DLD1 (cell line): Measurements from ENCODE around the gene PPP1R14B.

ENCODE experiments used
- in situ Hi-C: cut with HindIII; loops from 2 replicates; pipeline ENCODE4 v1.10.0; 2017; ENCODE audit warnings: low sequenced_read_pairs

Gene PPP1R14B

DNA sequence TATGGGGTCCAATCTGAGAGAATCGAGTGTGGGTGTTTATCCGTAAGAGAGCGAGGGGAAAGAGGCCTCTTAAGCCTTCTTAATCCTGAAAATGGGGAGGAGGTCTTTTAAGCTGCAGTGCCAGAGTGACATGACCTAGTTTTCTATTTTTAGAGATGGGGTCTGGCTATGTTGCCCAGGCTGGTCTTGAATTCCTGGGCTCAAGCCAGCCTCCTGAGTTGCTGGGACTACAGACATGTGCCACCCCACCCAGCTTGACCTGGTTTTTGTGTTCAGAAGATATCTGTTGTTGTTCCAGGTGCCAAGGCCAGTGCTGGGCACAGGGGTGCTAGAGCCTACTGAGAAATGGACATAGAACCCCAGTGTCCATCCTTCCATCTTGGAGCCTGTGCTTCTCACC lies 36.3 kb upstream of the PPP1R14B start:
- in situ Hi-C loops = no loop called here

DNA sequence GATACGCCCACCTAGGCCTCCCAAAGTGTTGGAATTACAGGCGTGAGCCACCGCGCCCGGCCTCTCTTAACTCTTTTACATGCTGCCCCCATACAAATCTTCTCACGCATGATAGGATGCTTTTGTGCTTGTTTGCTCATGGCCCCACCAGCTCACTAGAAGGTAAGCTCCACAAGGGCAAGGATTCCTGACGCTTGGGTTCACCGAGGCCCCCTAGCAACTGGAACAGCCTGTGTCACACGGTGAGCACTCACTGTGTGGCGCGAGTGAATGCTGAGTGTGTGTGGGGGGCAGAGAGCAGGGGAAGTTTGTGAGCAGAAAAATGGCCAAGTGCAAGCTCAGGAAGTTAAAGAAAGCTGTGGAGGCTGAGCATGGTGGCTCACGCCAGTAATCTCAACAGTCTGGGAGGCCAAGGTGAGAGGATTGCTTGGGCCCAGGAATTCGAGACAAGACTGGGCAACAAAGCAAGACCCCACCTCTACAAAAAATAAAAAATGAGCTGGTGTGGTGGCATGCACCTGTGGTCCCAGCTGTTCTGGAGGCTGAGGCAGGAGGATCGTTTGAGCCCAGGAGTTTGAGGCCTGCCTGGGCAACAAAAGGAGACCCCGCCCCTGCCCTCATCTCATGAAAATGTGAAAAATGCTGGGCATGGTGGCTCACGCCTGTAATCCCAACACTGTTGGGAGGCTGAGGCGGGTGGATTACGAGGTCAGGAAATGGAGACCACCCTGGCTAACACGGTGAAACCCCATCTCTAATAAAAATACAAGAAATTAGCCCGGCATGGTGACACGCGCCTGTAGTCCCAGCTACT lies 35.4 kb upstream of the PPP1R14B start:
- in situ Hi-C loops = no loop called here

DNA sequence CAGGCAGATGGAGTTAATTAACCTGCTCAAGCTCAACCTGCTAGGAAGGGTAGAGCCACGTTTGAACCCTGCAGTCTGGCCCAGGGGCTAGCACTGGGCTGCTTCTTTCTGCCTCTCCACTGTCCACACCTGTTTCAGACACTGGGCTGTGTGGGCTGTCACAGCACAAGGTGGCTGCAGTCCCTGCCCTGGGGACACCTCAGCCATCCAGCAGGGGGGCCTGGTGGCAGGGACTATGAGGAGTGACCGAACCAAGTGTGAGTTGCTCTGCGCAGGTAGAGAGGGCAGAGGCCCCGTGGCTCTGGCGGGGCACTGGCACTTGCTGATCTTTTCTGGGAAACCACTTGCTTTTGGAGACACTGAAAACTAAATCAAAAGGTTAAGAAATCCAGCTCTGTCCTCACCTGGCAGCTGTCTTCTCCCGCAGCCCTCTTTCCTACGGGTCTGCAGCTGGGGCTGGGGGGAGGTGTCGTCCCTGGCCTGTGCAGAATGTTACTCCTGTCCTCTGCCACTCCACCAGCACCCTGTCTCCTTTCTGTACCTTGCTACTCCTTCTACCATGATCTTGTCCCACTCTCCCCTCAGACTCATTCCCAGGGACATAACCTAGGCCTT lies 31.9 kb upstream of the PPP1R14B start:
- in situ Hi-C loops = no loop called here

DNA sequence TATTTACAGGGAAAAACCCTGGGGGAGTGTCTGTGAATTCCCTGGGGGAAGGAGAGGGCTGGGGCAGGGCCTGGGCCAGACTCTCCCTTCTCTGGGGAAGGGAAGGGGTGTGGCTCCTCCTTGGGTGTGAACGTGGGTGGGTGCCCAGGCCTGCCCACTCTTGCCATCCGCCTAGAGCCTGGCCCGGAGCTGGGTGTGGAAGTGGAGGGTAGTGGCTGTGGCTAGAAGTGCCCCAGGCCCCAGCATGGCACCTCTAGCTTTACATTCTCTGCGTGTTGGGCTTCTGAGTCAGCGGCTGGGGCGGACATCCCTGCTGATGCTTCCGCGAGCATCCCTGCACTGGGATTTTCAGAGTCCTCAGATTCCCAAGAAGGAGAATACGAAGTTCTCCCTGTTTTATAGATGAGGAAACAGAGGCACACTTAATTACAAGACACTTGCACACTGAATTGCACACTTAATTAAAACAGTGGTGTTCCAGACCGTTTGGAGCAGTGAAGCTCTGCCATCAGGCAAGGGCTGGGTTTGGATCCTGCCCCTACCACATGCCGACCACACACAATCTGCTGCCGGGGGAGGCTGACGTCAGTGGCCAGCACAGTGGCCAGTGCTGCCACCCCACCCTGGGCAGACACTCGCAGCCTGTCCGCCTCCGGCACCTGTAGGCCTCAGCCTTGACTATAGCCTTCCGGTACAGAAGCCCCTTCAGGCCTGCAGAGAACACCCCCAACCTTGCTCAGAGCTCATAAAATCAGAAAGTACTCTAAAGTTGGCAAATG lies 30.1 kb upstream of the PPP1R14B start:
- in situ Hi-C loops = no loop called here

DNA sequence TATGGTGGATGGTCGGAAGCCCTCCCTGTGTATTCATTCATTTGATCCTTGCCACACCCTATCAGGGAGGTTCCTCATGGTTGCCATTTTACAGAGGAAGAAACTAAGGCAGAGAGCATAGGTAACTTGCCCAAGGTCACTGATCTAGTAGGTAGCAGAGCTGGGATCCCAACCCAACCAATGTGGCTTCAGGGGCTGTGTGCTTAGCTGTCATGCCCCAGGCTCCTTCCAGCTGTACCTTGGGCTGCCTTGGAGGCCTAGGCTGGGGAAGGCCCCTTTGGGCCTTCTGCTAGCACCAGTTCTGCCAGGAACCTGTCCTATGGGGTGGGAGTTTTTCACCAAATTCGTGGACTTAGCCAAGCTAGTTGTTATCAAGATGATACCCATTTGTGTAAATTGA lies 29.1 kb upstream of the PPP1R14B start:
- in situ Hi-C loops = no loop called here

DNA sequence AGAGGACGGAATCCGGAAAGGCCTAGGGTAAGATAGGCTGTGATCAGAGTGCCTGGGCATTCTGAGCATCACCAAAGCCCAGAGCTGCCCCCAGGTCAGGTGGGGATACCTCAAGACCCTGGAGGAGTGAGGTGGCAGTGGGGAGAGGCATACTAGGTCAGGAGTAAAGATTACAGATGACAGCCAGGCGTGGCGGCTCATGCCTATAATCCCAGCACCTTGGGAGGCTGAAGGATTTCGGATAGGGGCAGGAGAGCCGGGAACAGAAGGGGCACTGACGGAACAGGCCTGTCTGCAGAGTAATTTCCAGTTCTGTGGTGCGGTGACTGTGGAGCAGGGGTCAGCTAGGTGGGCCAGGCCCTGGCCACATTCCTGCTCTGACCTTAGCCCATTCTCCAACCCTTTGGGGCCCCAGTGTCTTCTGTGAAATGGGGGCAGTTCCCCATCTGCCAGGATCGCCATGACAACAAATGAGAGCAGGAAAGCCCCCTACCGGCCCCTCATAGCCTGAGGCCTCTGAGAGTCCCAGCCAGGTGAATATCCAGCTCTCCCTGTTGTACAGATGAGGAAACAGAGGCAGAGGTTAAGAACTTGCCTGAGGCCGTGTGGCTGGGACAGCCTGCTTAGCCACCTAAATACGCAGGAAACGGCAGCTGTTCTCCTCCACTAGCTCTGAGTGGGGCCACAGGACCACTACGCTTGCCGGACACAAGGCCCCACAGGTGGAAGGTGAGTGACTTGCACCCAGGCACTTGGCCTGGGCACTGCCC lies 28.5 kb upstream of the PPP1R14B start:
- in situ Hi-C loops = no loop called here

DNA sequence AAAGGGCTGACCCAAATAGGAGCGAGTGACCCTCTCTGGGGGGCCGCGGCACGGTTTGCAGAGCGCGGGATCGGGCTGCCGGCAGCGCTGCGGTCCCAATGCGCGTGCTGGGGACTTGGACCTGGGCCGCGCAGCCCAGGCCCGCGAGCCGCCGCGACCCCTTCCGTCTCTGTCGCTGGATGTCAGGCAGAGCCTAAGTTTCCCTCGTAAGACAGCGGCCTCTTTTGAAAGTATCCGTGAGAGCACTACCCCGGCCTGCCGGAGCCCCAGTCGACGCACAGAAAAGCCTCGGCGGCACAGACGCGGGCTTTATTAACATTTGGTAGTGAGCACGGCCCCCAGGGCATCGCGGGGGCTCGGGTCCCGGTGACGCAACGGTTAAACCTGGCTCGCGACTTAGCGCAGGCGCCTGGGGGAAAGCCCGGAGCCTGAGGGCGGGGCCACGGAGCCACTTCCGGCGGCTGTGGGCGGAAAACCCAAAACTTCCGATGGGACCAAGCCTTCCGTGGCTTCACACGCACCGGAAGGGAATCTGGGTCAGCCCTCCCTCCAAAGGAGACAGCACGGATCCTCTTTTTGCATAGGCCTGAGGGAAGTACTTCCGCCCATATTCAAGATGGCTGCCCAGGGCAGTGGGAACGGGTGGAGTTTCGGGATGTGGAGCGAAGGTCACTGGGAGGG lies 22.9 kb upstream of the PPP1R14B start:
- in situ Hi-C loops = no loop called here

DNA sequence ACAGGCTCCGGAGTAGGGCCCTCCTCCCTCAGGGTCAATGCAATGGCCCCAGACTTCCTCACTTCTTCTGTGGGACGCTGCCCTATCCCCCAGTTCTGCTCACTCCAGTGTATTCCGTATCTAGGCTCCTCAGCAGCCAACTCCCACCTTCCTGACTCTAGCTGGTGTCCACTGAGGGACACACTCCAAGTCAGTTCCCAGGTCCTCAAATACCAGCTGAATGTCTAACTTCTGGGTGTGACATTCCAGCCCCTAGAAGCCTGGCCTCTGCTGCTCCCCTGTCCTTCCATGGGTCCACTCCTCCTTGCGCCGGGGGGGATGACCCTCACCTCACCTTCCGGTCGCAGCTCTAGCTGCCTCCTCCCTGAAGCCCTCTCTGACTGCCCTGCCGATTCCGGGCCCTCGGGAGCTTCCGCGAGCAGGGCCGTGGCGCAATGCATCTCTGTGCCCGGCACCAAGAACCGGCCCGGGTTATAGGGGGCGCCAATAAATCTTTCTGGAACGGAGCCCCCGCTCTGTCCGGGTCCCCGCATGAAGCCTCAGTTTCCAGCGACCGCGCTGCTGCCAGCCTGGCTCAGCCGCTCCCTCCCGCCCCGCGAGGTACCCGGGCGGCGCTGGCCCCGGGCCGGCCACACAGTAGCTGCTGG lies 22.3 kb upstream of the PPP1R14B start:
- in situ Hi-C loops = no loop called here

DNA sequence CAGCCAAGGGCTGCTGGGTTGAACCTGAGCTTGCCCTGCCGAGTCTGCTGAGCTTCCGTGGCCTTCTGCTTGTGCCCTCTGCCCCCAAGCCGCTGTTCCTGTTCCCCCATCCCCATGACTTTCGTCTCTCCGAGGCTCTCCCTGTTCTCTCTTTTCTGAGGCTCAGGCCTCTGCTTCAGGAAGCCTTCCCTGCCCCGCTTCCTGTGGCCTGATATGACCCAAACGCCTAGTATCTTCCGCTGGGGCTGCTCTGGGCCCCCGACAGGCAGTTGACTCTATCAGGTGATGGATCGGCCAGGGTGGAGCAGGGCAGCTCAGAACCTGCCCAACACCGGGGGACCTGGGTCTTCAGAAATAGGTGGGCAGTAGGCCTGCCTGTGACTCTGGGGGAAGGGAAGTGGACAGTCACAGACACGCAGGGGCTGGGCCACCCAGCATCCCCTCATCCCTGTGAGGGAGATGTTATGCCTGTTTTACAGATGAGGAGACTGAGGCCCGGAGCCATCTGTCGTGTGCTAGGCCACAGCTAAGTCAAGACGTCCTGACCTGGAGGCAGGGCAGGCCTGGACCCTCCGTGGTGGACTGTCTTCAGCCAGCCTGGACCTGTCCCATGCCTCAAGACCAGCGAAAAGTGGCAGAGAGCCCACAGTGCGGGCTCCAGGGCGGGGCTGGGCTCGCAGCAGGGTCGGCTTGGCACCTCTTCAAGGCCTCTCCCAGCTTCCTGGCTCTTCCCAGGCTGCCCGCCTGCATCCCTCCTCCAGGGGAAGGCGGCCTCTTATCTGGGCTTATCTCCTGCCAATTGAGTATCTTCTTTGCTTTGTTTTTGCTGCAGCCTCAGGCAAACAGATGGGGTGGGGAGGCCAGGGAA lies 21.5 kb upstream of the PPP1R14B start:
- in situ Hi-C loops = no loop called here

DNA sequence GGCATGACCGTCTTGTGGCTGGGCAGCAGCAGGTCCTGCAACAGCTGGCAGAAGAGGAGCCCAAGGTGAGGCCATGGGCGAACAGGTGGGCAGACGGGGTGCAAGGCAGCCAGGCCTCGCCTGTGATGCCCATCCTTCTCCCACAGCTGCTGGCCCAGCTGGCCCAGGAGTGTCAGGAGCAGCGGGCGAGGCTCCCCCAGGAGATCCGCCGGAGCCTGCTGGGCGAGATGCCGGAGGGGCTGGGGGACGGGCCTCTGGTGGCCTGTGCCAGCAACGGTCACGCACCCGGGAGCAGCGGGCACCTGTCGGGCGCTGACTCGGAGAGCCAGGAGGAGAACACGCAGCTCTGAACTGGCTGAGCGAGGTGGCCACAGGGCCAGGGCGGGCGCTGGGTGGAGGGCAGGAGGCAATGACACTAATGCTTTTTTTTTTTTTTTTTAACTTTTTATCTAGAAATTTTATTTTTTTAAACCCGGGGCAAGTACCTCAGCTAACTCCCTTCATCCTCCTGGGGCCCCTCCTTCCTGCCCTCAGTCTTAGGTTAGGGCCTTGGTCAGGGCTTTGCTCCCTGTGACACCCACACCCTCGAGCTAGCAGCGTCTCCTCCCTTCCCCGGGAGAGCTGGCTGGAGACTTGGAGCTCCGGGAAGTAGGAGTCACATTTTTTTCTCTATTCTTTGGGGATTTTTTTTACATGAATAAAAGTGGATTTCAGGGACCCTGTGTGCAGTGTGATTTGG lies 20.6 kb upstream of the PPP1R14B start:
- in situ Hi-C loops = no loop called here

DNA sequence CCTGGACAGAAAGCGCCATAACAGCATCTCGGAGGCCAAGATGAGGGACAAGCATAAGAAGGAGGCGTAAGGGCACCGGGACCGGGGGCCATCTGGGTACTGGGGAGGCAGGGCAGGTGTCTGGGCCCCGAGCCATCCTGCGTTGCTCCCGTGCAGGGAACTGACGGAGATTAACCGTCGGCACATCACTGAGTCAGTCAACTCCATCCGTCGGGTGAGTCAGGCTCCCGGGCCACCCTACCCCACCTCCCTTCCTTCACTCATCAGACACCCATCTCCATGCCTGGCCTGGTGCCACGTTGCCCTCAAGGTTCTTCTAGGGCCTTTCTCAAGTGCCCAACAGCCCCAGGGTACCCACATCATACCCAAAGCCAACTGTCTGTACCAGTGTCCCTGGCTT lies 19.6 kb upstream of the PPP1R14B start:
- in situ Hi-C loops = no loop called here

DNA sequence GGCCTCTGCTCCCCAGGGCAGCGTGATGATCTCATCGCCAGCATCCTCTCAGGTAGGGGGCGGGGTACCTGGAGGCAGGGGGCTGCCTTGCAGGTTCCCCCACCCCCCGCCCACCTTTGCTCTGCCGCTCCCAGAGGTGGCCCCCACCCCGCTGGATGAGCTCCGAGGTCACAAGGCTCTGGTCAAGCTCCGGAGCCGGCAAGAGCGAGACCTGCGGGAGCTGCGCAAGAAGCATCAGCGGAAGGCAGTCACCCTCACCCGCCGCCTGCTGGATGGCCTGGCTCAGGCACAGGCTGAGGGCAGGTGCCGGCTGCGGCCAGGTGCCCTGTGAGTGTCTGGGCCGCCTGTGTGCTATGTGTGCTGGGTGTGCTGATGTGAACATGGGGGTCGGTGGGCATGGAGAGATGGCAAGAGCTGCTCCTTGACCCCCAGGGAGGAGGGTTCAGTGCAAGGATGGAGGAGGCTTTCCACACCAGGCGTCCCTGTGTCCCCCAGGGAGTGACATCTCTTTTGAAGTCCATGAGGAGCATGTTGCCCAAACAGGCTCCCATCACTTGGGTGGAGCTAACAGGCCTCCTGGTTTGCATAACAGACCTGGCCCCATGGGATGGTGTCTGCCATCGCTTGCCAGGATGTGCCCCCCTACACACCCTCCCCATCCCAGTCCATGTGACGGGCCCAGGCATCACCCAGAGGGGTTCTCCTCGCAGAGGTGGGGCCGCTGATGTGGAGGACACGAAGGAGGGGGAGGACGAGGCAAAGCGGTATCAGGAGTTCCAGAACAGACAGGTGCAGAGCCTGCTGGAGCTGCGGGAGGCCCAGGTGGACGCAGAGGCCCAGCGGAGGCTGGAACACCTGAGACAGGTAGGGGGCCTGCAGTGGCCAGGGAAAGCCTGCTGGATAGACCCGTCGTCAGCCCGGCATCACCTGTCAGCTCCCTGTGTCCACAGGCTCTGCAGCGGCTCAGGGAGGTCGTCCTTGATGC lies 18.7 kb upstream of the PPP1R14B start:
- in situ Hi-C loops = no loop called here

DNA sequence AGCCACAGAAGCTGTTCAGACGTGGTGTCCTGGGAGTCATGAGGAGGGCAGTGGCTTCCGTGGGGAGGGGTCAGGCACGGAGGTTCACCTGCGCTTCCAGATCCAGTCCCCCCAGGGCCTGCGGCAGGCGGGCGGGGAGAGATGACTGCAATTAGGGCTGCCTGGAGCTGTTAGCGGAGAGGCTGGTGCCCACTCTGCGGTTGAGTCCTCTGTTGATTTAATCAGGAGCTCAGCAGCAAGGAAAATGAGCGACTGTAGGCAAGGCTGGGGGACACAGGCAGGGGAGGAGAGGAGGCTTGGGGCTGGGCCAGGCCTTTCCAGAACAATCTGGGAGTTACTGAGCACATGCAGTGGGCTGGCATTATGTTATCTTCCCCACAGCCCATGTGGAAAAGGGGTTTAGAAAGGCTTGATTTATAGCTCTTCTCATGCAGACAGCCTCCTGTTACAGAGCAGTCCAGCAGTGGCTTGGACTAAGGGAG lies 17.7 kb upstream of the PPP1R14B start:
- in situ Hi-C loops = no loop called here

DNA sequence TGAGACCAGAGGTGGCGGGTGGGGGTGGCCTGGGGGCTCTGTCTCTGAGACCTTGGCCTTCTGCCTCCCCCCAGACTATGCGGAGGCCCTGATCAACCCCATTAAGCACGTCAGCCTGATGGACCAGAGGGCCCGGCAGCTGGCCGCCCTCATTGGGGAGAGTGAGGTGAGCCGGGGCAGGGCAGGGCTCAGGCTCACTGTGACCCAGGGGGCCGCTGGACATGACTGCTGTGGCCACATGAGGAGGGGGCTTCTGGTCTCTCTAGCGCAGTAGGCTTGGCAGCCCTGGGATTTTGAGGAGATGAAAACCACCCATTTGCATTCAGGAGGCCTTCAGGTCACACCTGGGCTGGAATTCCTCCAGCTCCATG lies 17.2 kb upstream of the PPP1R14B start:
- in situ Hi-C loops = no loop called here

DNA sequence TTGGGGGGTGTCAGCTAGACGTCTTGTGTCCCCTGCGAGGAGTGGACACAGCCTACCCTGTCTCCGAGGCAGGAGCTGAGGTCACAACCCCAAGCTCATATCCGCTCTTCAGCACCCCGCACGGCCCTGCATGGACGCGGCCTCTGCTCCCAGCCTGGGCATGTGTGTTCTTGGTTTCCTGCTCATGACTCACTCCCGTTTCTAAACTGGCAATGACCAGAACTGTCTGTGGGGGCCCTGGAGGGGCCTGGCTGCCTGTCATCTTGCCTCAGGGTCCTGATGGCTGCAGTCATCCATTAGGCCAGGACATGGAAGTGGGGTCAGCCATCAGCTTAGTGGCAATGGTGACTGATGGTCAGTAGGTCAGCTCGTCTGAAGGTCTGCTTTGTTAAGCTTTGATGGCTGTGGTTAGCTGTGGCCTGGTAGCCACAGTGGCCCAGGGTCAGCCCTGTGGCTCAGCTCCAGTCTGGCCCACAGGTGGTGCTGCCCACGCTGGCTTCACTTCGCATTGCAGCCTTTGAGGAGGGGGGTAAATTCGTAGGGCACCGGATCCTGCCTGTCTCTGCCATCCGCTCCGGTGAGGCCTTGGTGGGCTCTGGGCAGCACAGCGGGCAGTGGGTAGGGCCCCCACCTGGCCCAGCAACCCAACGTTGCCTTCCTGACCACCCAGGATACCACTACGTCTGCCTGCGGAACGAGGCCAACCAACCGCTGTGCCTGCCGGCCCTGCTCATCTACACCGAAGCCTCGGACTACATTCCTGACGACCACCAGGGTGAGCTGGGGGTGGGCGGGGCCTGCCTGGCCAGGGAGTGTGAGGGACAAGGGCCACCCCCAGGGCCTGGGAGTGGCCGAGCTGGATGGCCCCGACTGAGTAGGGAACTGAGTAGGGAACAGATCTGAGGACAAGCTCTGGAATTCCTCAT lies 16.5 kb upstream of the PPP1R14B start:
- in situ Hi-C loops = no loop called here
